ENCODE results near the gene TCL1B.

TCL1B gene

DNA sequence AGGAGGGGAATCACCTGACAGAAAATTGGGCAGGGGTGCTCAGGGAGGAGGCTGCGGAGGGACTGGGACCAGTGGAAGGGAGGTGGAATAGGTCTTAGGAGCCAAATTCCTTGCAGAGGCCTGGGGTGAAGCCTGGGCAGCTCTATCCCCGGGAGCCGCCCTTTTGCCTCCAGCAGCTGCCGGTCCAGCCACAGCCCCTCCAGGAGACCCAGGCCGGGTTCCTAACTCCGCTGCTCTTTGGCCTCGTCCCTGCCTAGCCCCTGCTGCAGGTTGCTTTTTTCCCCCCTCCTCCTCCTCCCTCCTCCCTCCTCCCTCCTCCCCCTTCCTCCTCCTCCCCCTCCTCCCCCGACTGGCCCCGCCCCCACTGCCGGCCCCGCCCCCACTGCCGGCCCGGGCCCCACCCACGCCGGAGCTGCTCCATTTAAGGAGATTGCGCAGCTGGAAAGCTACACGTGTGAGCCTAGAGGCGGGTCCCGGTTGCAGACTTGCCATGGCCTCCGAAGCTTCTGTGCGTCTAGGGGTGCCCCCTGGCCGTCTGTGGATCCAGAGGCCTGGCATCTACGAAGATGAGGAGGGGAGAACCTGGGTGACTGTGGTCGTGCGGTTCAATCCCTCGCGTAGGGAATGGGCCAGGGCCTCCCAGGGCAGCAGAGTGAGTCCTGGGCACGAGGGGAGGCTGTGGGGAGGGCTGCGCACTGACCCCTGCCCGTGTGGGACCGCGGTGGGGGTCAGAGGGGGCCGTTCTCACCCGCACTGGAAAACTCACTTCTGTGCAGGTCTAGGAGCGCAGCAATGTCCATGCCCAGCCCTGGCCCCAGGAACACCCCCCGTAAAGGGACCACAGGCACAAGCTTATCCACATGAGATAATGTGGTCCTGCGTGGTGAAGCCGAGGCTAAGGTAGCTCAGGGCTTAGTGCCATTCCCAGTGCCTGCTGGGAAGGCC is at the start of gene TCL1B:
TCL1B (plus strand) TSS at position 449 of the 945 bp plus-strand sequence; CDS start at position 491, 42 bp downstream.
- Histone ChIP-seq H3K27ac (no peak within 1 kb of the TSS), H3K4me3 (no peak within 1 kb of the TSS)

GRCh38 chr14:95644981-95645380 is 41.2 kb upstream of the TCL1B start:
- Histone ChIP-seq H3K4me3 (no peak overlapping the region), H3K27ac (no peak overlapping the region)

GRCh38 chr14:95645389-95645996 is 40.7 kb upstream of the TCL1B start:
- Histone ChIP-seq H3K4me3 (no peak overlapping the region), H3K27ac (no peak overlapping the region)

- no peak overlapping the region for H3K4me3 ChIP-seq
- H3K27ac ChIP-seq, result no peak overlapping the region
Observed at GRCh38 chr14:95647926-95648325, 38.3 kb upstream of the TCL1B start.

DNA sequence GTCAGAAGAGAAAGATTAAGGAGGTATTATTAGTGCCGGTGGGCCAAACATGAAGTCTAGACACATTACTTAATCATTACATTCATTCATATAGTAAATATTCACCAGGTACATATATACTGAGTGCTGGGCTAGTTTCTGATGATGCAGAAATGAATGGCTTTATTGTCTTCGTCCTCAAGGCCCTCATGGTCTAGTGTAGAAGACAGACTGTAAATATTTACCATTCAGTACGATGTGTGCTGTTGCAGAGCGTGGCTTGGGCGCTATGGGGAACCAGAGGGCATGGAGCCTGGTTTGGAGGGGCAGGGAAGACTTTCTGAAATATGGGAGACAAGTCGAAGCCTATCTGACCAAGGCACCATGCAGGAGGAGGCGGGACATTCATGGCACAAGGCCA is 37.0 kb upstream of the TCL1B start:
- H3K27ac ChIP-seq, result peak overlapping the region in 1 of 21 experiments; percentile 5
- no peak overlapping the region for H3K4me3 ChIP-seq

- Histone ChIP-seq H3K4me3 (no peak overlapping the region), H3K27ac (no peak overlapping the region)
Observed at GRCh38 chr14:95651028-95651427, 35.2 kb upstream of the TCL1B start.

DNA sequence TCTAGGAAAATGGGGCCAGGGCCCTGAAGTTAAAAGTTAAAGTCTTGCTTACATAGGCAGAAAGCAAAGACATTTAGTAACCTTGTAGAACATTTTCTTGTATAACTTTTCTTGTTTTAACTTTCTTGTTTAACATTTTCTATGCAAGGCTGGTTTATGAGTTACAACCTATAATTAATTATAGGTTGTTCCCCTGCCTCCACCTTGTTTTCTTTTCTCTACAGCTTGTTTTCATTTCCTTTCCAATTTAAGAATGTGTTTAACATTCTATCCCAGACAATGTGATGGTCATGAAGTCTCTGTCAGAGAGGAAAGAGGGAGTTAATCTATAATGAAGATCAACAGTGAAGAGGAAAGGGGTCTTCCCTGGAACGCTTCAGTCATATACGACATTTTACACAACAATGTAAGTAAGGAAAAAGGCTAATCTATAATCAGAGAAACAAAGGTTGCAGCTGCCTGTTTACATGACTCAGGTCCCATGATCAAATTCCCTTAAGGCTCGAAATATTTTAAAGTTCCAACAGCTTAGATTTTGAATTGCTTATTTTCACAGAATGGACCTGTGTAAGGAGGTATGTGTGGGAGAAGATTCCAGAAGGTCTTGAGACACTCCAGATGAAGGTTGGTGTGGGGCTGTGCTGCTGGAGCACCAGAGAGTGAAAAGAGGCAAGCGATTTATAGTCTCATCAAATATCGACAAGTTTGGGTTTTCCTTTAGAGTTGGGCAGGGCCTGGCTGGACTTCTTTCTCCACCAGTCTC is 34.2 kb upstream of the TCL1B start:
- Histone ChIP-seq H3K27ac (no peak overlapping the region), H3K4me3 (no peak overlapping the region)

DNA sequence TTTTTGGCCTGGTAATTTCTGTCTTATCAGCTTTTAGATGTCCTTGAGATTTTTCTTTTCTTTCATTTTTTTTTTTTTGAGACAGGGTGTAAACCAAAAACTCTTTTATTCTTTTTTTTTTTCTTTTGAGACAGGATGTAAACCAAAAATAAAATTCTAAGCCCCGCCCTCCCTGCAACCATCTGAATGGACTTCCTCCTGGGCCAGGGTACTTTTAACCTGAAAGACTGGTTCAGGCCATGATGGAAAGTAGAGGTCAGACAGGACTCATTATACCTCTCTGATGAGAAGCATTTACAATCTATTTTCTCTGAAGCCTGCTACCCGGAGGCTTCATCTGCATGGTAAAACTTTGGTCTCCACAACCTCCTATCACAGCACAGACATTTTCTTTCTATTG is 33.5 kb upstream of the TCL1B start:
- H3K27ac ChIP-seq, result no peak overlapping the region
- no peak overlapping the region for H3K4me3 ChIP-seq

DNA sequence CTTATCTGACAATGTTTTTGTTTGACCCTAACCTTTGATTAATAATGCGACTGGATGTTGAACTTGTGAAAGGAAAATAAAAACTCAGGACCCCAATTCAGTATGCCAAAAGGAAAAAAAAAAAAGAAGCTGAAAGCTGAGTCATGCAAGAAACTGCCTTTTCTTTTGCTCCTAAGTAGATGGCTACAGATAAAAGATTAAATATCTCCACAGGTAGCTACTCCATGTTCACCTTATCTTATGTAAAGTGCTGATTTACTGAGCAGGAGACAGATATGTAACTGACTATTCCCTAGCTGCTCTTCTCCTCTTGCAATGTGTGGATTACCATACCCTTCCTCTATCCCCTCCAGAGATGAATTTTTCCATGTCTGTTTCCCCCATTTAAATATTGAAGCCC is 30.8 kb upstream of the TCL1B start:
- Histone ChIP-seq H3K4me3 (no peak overlapping the region), H3K27ac (no peak overlapping the region)

DNA sequence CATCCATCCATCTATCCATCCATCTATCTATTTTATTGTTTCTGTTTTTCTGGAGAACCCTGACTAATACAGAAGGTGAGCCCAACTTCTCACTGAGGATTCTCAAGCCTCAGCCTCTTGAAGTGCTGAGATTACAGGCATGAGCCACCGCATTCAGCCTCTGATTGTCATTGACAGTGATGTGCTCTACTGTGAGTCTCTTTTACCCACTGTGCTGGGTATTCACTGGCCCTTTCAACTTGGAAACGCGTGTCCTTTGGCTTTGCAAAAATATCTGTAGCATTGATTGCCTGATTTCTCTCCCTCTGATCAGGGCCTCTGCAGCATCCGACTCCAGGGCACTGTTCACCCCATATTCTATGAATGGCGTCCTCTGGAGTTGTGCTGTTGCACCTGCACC is 29.6 kb upstream of the TCL1B start:
- H3K4me3 ChIP-seq, result no peak overlapping the region
- no peak overlapping the region for H3K27ac ChIP-seq

DNA sequence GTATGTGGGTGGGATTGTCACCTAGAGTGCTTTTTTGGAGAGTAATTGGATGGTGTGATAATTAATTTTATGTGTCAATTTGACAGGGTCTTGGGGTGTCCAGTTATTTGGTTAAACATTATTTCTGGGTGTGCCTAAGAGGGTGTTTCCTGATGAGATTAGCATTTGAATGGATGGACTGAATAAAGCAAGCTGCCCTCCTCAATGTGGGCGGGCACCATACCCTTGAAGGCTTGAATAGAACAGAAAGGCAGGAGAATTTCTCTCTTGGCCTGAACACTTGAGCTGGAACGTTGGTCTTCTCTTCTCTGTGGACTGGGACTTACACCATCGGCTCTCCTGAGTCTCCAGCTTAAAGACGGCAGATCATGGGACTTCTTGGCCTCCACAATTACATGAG is 28.8 kb upstream of the TCL1B start:
- Histone ChIP-seq H3K27ac (no peak overlapping the region), H3K4me3 (no peak overlapping the region)

DNA sequence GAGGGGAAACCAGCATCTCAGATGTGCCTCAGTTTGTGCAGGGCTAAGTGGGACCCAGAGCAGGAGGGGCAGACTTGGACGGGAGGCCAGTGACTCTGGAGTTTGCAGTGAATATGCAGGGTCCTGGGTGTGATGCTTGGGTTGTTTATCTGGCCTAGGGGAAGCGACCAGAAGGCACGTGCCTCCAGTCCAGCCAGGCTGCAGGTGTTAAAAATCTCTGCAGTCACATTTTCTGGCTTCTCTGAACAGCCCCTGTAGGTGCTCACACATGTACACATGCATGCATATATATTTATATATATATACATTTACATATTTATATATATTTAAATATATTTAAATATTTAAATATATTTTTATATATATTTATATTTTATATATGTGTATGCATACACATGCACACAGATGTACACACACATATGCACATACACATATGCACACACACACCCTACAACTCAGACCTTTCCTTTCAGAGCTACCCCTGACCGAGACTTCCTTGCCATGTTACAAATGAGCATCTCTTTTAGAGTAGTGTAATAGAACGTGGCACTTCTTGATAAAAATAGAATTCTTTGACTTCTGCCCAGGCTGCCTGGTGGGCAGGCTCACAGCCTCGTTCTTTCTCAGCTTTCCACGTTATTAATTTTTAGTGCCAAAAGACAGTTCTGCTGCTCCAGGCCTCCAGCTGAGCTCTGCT is 26.8 kb upstream of the TCL1B start:
- H3K27ac ChIP-seq, result no peak overlapping the region
- no peak overlapping the region for H3K4me3 ChIP-seq

GRCh38 chr14:95659990-95660385 is 26.2 kb upstream of the TCL1B start:
- no peak overlapping the region for H3K4me3 ChIP-seq
- H3K27ac ChIP-seq, result no peak overlapping the region

DNA sequence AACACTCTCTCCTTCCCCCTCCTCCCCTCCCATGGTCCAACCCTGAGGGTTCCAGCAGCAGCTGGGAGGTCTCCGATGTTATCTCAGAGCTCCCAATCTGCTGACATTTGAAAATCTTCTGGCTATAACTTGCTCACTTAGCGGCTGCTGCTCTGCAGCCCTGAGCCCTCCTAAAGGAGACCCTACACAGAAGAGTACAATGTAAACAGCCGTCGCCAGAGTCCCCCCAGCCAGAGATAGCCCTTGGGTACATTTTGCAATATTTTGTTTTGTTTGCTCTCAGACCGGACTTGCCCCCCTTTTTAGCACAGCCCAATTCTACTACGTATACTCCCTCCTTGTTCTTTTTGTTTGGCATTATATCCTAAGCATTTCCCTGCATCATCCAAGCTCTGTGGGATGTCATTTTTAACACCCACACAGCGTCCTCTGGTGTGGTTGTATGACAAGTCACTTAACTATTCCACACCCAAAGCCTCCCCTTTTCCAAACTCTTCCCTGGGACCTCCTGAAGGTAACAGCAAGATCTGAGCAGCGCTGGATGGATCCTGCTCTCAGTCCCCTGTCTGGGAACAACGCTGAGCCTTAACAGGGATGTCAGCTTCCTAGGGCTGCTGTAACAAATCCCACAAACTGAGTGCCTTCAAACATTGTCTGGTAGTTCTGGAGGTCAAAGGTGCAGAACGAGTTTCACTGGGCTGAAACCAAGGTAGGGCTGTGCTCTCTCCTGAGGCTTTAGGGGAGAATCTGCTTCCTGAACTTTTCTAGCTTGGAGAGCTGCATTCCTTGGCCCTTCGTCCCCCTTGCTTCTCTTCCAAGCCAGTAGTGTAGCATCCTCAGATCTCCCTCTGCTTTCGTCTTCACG is 25.3 kb upstream of the TCL1B start:
- Histone ChIP-seq H3K4me3 (no peak overlapping the region), H3K27ac (peak overlapping the region in 2 of 21 experiments; percentile 1 to 30)

- H3K27ac ChIP-seq, result no peak overlapping the region
- no peak overlapping the region for H3K4me3 ChIP-seq
Observed at GRCh38 chr14:95662376-95663186, 23.6 kb upstream of the TCL1B start.

DNA sequence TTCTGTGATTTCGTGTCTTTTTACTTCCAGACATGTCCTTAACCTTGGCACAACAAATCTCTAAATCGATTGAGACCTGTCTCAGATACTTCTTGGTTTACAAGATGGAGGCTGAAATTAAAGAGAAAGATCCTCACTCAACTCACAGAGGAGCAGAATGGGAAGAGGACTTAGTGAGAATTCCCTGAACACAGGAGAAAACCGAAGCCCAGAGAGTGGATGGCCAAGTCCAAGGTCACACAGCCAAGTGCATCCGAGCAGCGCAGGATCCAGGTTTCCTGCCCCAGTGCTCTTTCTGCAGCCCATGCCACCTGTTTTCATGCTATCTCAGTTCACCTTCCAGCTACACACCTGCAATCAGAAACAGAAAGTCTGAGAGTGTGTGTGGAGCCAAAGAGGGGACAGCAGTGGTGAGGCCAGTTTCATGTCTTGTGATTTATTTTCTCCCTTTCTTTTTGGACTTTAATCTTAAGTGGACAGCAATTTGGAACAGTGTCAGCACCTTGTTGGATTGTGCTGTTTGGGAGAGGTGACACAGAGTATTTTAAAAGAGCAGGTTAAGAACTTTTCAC is 22.9 kb upstream of the TCL1B start:
- H3K27ac ChIP-seq, result peak overlapping the region in 1 of 21 experiments; percentile 37
- H3K4me3 ChIP-seq, result no peak overlapping the region

DNA sequence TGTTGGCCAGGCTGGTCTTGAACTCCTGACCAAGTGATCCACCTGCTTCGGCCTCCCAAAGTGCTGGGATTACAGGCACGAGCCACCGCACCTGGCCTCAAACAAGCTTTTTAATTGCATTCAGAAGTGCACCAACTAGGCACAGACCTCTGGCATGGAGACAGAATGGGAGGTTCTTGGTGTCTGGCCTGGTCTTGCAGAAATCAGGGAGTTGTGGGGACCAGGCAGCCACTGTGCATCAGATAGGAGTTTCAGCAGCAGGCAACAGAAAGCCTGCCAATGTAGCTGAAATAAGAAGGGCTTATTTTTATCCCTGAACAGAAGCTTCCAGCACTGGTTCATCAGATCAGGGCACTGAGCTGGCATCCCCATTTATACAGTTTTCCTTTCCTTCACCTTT is 22.2 kb upstream of the TCL1B start:
- Histone ChIP-seq H3K4me3 (no peak overlapping the region), H3K27ac (peak overlapping the region in 1 of 21 experiments; percentile 16)

GRCh38 chr14:95664546-95664945 is 21.7 kb upstream of the TCL1B start:
- H3K27ac ChIP-seq, result peak overlapping the region in 1 of 21 experiments; percentile 16
- no peak overlapping the region for H3K4me3 ChIP-seq
